Measurements from ENCODE around the gene PEA15.

Gene PEA15

GRCh38 chr1:160168609-160169369, 36.4 kb upstream of the PEA15 start:
- TF ChIP-seq GATA1 (IDR thresholded peaks at IDR 0.05; ENCODE audit: low read depth, low read length), result no peak
- TF ChIP-seq POLR2A (IDR thresholded peaks at IDR 0.05; ENCODE audit: low read length), result no peak
- no peak for DNase-seq

DNA sequence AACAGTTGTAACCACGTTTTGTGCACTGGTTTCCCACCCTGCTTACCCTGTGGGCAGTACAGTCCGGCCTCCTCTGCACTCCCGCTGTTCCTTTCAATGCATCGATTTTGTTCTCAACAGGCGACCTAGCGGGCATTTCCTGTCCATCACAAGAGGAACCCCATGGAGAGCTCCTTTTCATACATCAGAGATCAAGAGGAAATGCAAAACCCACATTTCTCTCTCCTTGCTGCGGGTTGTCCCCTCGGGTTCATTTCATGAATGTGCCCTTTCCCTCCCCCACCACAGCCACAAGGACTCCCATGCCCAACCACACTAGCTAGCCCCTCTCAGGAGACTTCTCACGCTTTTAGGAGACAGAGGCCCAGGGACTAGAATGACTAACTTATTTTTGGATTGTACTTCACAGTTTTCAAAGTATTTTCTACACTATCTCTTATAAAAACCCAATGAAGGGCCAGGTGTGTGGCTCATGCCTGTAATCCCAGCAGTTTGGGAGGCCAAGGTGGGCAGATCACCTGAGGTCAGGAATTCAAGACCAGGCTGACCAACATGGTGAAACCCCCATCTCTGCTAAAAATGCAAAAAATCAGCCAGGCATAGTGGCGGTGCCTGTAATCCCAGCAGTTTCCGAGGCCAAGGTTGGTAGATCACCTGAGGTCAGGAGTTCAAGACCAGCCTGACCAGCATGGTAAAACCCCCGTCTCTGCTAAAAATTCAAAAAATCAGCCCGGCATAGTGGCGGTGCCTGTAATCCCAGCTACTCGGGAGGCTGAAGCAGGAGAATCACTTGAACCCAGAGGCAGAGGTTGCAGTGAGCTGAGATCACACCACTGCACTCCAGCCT, 35.4 kb upstream of the PEA15 start:
- TF ChIP-seq GATA1 (IDR thresholded peaks at IDR 0.05; ENCODE audit: low read depth, low read length), result no peak
- TF ChIP-seq POLR2A (IDR thresholded peaks at IDR 0.05; ENCODE audit: low read length), result no peak
- DNase-seq, result no peak

GRCh38 chr1:160171354-160171753, 33.8 kb upstream of the PEA15 start:
- TF ChIP-seq POLR2A (IDR thresholded peaks at IDR 0.05; ENCODE audit: low read length), result no peak
- TF ChIP-seq GATA1 (IDR thresholded peaks at IDR 0.05; ENCODE audit: low read depth, low read length), result no peak
- DNase-seq, result no peak

- DNase-seq, result no peak
- no peak for TF ChIP-seq GATA1 (IDR thresholded peaks at IDR 0.05; ENCODE audit: low read depth, low read length)
- no peak for TF ChIP-seq POLR2A (IDR thresholded peaks at IDR 0.05; ENCODE audit: low read length)
Measured at GRCh38 chr1:160171980-160172379, 33.2 kb upstream of the PEA15 start.

DNA sequence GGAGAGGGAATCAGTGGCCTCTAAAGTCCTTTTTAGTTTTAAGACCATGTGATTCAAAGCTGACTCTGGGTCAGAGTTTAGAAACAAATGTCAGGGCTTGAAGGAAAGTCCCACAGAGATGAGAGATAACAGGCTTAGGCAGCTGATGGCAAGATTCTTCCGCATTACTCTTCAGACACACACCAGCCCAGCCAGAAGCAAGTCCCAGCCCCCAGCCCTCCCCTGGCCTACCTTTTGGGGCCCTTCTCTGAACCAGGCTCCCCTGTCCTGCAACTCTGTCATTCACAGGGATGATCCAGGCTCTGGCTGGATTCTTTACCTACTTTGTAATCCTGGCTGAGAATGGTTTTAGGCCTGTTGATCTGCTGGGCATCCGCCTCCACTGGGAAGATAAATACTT, 28.0 kb upstream of the PEA15 start:
- DNase-seq, result no peak
- TF ChIP-seq GATA1 (IDR thresholded peaks at IDR 0.05; ENCODE audit: low read depth, low read length) (no peak), POLR2A (IDR thresholded peaks at IDR 0.05; ENCODE audit: low read length) (no peak)

DNA sequence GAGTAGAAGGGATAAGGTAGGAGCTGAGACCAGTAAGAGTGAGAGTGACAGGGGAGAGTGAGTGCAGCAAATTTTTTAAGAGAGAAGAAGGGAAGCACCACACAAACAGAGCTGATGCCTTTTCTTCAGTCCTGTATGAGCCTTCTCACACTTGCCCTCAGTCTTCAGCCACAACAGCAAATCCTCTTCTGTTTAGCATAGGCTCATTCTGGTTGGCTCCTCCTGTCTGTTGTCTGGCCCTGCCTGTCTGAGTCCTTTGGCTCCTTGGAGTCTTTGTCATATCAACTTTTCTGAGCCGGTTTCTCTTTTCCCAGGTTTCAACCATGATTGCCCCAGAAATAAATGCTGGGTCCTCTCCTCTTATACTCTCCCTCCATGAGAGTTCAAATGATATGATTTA, 27.5 kb upstream of the PEA15 start:
- TF ChIP-seq POLR2A (IDR thresholded peaks at IDR 0.05; ENCODE audit: low read length) (no peak), GATA1 (IDR thresholded peaks at IDR 0.05; ENCODE audit: low read depth, low read length) (no peak)
- DNase-seq, result no peak

GRCh38 chr1:160178731-160179130, 26.5 kb upstream of the PEA15 start:
- TF ChIP-seq GATA1 (IDR thresholded peaks at IDR 0.05; ENCODE audit: low read depth, low read length) (no peak), POLR2A (IDR thresholded peaks at IDR 0.05; ENCODE audit: low read length) (no peak)
- DNase-seq, result no peak

GRCh38 chr1:160179336-160179735, 25.8 kb upstream of the PEA15 start:
- no peak for TF ChIP-seq GATA1 (IDR thresholded peaks at IDR 0.05; ENCODE audit: low read depth, low read length)
- TF ChIP-seq POLR2A (IDR thresholded peaks at IDR 0.05; ENCODE audit: low read length), result no peak
- peak; percentile 34 to 62 for DNase-seq

DNA sequence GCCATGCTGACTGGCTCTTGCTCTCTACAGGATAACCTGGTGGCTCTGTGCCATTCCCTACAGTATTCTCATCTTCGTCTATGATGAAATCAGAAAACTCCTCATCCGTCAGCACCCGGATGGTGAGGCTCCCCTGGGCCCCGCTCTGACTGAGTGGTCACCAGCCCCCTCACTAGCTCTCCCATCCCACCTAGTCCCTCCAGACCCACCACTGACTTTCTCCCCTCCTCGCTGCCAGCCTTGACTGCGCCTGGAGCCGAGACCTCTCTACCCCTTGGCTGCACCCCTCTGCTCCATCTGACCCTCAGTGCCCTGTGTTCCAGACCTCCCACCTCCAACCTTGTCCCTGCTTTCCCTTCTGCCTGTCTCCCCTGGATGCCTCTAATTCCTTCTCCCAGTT, 18.9 kb upstream of the PEA15 start:
- TF ChIP-seq GATA1 (IDR thresholded peaks at IDR 0.05; ENCODE audit: low read depth, low read length) (no peak), POLR2A (IDR thresholded peaks at IDR 0.05; ENCODE audit: low read length) (no peak)

DNA sequence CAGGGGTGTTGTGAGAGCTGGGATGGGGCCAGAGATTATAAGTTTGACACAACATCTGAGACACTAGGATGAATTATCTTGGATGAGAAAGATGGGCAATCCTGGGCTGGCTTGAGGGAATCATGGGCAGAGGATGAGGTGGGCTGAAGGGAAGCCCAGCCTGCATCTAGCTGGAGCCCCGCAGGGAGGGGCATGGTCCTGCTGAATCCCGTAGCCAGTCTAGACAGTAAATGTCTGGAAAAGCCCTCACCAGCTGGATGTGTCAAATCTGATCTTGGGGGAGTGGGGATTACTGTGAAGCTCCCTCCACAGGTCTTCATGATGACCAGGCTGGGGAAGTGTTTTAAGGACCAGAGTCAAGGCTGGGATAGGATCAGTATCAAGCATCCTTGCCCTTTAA, 18.5 kb upstream of the PEA15 start:
- DNase-seq, result no peak
- TF ChIP-seq GATA1 (IDR thresholded peaks at IDR 0.05; ENCODE audit: low read depth, low read length), result no peak
- no peak for TF ChIP-seq POLR2A (IDR thresholded peaks at IDR 0.05; ENCODE audit: low read length)

More for the DNA sequence above, 18.9 kb upstream of the PEA15 start:
- no peak for DNase-seq

GRCh38 chr1:160187407-160187806, 17.8 kb upstream of the PEA15 start:
- TF ChIP-seq POLR2A (IDR thresholded peaks at IDR 0.05; ENCODE audit: low read length) (no peak), GATA1 (IDR thresholded peaks at IDR 0.05; ENCODE audit: low read depth, low read length) (no peak)
- DNase-seq, result no peak

DNA sequence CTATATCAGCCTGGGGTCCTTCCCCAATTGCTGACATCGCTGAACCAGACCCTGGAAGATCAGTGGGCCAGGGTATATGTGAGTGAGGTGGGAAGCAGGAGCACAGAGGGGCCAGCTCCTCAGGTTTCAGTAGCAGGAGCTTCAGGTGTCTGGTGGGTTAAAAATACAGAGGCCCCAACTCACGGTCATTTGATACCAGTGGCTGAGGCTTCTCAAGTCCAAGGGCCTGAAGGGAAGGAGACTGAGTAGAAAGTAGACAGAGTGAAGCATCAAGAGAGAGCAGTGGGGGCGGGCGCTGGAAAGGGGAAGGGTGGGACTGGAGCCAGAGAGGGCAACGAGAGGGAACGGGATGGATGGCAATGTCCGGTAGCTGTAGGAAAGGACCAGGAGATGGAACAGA, 16.8 kb upstream of the PEA15 start:
- no peak for DNase-seq
- TF ChIP-seq GATA1 (IDR thresholded peaks at IDR 0.05; ENCODE audit: low read depth, low read length) (no peak), POLR2A (IDR thresholded peaks at IDR 0.05; ENCODE audit: low read length) (no peak)

DNA sequence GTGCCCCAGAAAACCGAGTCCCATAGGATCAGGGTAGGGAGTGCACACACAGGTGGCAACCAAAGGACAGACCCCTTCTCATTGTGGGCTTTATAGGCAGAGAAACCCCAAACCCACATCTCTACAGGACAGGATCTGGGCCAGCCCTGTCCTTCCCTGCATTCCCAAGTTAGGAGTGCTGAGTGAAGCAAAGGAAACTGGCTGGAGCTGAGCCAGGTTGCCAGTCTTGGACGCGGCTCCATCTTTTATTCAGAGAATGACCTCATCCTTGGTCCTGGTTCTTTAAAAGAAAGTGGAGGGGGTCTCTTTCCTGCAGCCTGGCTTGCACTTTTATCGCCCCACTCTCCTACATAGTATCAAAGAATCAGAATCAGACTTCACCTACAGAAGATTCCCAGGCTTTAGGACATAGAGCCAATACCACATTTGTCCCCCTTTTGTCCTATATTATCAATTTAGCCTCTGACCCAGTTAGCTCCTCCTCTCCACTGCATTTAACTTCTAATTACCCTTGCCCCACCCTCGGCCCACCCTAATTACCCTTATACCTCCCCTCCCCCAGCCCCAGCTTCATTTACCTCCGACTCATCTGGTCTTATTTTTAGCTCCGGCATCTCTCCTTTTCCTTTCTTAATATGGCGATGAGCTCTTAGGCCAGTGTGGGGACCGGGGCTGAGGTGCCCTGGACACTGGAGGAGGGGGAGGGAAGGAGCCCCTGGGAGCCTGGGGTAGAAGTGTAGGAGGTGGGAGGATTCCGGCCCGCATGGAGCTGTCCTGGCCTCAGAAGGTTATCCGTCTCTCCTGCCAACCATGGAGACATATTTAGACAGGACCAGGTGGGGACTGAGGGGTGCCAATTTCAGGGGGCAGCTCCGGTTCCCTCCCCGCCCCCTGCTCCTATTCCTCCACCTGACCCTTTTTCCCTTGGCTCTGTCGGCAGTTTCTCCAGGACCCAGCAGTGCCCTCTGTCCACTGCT, 15.2 kb upstream of the PEA15 start, which contains the start of gene CASQ1:
CASQ1 (plus strand) TSS at position 927 of the 977 bp plus-strand sequence. CDS start 177 bp downstream, outside the sequence.
- DNase-seq, result no peak
- TF ChIP-seq GATA1 (IDR thresholded peaks at IDR 0.05; ENCODE audit: low read depth, low read length) (no peak), POLR2A (IDR thresholded peaks at IDR 0.05; ENCODE audit: low read length) (no peak)
